SJSA1 (cell line): ENCODE data around the gene CREBBP. TPM values are rescaled to one million over a fixed set of nuclear protein-coding genes. Genes with fewer than 3 reads are reported as not detected.

ENCODE experiments used
- DNase-seq, 2 experiments: peaks; one replicate each; pipeline ENCODE4 v3.0.0-alpha.2; 2015 to 2020; ENCODE audit warnings: low spot score in 2 of 2, low read depth in 1 of 2
- H3K27ac ChIP-seq: fragments of 250-450 bp; sonication (Bioruptor Pico); 2 replicates; pipeline ENCODE4 v1.5.1; 2020; ENCODE audit warnings: mild to moderate bottlenecking, moderate library complexity
- H3K27me3 ChIP-seq: fragments of 250-450 bp; sonication (Bioruptor Pico); replicated peaks from 2 replicates; pipeline ENCODE4 v1.5.1; 2020; ENCODE audit warnings: mild to moderate bottlenecking, moderate library complexity
- H3K36me3 ChIP-seq: fragments of 250-450 bp; sonication (Bioruptor Pico); 2 replicates; pipeline ENCODE4 v1.5.1; 2020; ENCODE audit warnings: mild to moderate bottlenecking
- H3K4me1 ChIP-seq: fragments of 250-450 bp; sonication (Bioruptor Pico); replicated peaks from 2 replicates; pipeline ENCODE4 v1.6.1; 2021; ENCODE audit warnings: mild to moderate bottlenecking
- H3K4me3 ChIP-seq: fragments of 250-450 bp; sonication (Bioruptor Pico); 2 replicates; pipeline ENCODE4 v1.5.1; 2020; ENCODE audit warnings: mild to moderate bottlenecking
- H3K9me3 ChIP-seq: fragments of 250-450 bp; sonication (Bioruptor Pico); replicated peaks from 2 replicates; pipeline ENCODE4 v1.5.1; 2020; ENCODE audit warnings: mild to moderate bottlenecking
- total RNA-seq: library from RNA; depleted of rRNA; stranded (reverse); fragments of >200 nt; shearing (Covaris generic); gene quantifications from 2 replicates; pipeline ENCODE4 v1.2.3, GENCODE V29; 2014

CREBBP gene
- total RNA-seq, 1 experiment from 2014 or later: 16.8 TPM

DNA sequence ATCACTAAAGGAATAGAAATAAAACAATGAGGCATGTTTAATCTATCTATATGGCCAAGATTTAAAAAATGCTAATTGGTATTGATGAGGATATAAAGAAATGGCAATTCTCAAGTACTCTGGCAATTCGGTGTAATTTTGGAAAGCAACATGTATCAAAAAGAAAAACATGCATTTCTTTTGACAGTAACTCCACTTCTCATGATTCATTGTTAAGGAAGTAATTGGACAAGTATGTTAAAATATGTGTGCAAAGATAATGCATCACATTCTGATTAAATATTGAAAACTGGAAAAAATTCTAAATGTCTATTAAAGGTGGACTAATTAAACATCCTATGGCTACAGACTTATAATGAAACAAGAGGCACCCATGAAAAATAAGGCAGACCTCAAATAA, 81.2 kb downstream of the CREBBP start:
- H3K27me3 ChIP-seq: no peaks in the 10 kb centered on the region
- no peaks in the 10 kb centered on the region for H3K9me3 ChIP-seq
- peaks cover 6% of the 10 kb centered on the region; the same call in 1 of the 2 replicates for H3K36me3 ChIP-seq
- H3K4me3 ChIP-seq: no peak overlapping the region
- DNase-seq: no peak
- H3K4me1 ChIP-seq: peaks cover 4% of the 10 kb centered on the region; the same call in 1 of the 2 replicates
- no peak overlapping the region for H3K27ac ChIP-seq

DNA sequence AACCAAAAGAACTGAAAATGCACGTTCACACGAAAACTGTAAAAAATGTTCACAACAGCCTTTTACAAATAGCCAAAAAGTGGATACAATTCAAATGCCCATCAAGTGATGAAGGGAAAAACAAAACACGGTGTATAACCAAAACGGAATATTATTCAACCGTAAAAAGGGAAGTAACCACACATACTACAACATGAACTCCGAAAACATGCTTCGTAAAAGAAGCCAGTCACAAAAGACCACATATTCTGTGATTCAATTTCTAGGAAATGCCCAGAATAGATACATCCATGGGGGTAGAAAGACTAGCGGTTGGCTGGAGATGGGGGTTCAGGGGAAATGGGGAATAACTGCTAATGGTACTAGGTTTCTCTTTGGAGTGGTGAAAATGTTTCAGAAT, 81.7 kb downstream of the CREBBP start:
- H3K27me3 ChIP-seq: no peaks in the 10 kb centered on the region
- H3K4me3 ChIP-seq: no peak overlapping the region
- peaks cover 4% of the 10 kb centered on the region; the same call in 1 of the 2 replicates for H3K4me1 ChIP-seq
- no peak for DNase-seq
- H3K27ac ChIP-seq: no peak overlapping the region
- no peaks in the 10 kb centered on the region for H3K9me3 ChIP-seq
- peaks cover 6% of the 10 kb centered on the region for H3K36me3 ChIP-seq

DNA sequence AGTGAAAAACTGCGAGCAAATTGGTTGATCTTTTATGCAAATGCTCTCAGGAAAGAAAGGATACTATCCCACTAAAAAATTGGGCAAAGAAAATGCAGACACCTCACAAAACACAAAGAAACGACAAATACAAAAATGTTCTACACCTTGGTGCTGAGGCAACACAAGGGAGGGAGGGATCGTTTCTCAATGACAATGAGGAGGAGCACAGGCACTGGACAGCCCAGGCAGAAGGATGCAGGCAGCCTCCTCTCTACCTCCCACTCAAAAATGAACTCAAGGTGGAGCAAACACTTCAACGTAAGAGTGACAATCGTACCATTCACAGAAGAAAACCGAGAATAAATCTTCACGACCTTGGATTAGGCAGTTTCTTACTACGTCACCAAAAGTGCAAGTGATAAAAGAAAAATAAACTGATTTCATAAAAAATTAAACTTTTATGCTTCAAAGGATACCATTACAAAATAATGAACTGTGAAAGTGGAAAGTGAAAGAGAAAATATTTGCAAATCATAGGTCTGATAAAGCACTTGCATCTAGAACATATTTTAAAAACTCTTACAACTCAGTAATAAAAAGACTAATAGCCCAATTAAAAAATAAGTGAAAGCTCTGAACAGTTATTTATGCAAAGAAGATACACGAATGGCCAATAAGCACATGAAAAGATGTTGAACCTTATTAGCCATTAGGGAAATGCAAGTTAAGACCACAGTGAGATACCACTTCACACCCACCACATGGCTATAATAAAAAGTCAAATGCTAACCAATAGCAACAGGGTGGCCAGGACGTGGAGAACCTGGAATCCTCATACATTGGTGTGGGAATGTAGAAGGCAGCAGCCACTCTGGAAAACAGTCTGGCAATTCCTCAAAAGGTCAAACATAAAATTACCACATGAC, 82.4 kb downstream of the CREBBP start:
- H3K9me3 ChIP-seq: no peaks in the 10 kb centered on the region
- no peak for DNase-seq
- H3K36me3 ChIP-seq: peaks cover 13% of the 10 kb centered on the region
- no peaks in the 10 kb centered on the region for H3K27me3 ChIP-seq
- no peak overlapping the region for H3K27ac ChIP-seq
- no peak overlapping the region for H3K4me3 ChIP-seq
- H3K4me1 ChIP-seq: peaks cover 4% of the 10 kb centered on the region; the same call in 1 of the 2 replicates

DNA sequence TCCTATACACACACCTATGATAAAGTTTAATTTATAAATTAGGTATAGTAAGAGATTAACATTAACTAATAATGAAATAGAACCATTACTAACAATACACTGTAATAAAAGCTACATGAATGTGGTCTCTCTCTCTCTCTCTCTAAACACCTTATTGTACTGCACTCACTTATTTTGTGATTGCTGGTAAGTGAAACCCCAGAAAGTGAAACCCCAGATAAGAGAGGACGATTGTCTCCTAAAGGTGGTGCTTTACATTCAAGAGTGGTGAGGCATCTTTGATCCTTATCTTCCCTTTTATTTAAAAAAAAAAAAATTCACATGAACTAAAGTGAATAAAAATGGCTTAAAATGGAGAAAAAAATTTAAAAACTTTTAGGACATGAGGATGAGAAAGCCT, 83.0 kb downstream of the CREBBP start:
- H3K4me3 ChIP-seq: no peak overlapping the region
- H3K9me3 ChIP-seq: no peaks in the 10 kb centered on the region
- peaks cover 20% of the 10 kb centered on the region for H3K36me3 ChIP-seq
- H3K27me3 ChIP-seq: no peaks in the 10 kb centered on the region
- DNase-seq: no peak
- no peak overlapping the region for H3K27ac ChIP-seq
- H3K4me1 ChIP-seq: peaks cover 4% of the 10 kb centered on the region; the same call in 1 of the 2 replicates

DNA sequence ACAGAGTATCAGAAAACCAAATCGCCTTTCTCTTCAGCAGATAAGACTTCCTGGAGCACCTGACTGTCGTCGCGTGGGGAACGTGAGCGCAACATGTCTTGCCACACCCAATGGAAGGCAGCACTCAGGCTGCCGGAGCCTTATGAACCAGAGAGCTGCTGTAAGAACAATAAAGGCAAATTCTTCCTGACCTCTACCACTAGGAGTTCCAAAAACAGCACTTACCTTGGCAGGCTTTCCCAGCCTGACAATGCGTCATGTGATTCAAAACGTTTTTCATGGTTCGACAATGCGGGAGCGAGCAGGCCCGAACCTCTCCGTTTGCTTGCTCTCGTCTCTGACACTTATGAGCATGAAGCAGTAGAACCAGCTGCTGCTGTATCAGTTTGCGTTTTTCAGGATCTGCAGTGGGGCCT, 87.3 kb downstream of the CREBBP start:
- Histone ChIP-seq H3K27ac (no peak overlapping the region), H3K4me1 (peaks cover 4% of the 10 kb centered on the region; the same call in 1 of the 2 replicates), H3K27me3 (no peaks in the 10 kb centered on the region), H3K9me3 (no peaks in the 10 kb centered on the region), H3K4me3 (no peak overlapping the region), H3K36me3 (peaks cover 54% of the 10 kb centered on the region)
- DNase-seq: no peak

DNA sequence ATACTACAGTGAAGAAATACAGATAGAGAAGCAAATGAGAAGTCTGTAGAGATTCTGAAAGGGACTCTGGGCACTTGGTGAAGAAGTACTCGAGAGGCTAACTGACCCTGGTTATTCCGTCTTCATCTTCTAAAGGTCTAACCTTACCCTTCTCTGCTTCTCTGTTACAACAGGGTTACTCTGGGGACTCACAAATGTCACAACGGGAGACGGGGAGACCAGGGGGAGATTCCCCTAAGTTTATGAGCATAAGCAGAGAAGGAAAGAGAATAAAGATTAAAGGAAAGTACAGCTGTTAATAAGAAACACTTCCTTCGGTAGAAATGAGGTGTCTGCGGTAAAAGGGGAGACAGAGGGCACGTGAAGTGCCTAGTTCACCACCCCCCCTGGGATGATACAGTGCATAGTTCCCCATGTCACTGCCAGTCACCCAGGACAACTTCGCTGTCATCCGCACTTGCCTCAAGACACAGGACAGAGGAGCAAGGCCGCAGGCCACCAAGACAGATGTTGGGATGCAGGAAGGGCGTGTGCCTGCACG, 88.0 kb downstream of the CREBBP start:
- Histone ChIP-seq H3K27me3 (no peaks in the 10 kb centered on the region), H3K36me3 (peaks cover 60% of the 10 kb centered on the region), H3K27ac (no peak overlapping the region), H3K4me3 (no peak overlapping the region), H3K4me1 (no peaks in the 10 kb centered on the region), H3K9me3 (no peaks in the 10 kb centered on the region)
- DNase-seq: no peak

DNA sequence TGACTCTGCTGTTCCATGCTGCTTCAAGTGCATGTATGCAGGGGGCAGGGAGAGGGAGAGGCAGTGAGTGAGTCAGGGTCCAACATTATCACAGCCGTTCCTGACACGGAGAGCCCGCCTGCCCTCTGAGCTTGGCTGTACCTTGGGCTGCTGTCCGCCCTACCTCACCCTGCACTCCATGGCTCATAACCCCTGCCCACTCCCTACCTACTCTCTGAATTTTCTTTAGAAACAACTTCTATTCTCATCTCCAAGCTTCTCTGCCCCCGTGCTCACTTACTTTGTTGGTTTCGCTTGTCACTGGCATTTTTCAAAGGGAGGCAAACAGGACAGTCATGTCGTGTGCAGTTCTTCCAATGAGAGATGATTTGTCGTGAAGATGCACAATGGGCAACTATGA, 88.8 kb downstream of the CREBBP start:
- Histone ChIP-seq H3K36me3 (peaks cover 62% of the 10 kb centered on the region), H3K27me3 (no peaks in the 10 kb centered on the region), H3K27ac (no peak overlapping the region), H3K9me3 (no peaks in the 10 kb centered on the region), H3K4me1 (no peaks in the 10 kb centered on the region), H3K4me3 (no peak overlapping the region)
- no peak for DNase-seq

GRCh38 chr16:3789375-3790099, 91.0 kb downstream of the CREBBP start:
- Histone ChIP-seq H3K4me1 (no peaks in the 10 kb centered on the region), H3K4me3 (no peak overlapping the region), H3K27ac (no peak overlapping the region), H3K36me3 (peaks cover 71% of the 10 kb centered on the region), H3K27me3 (no peaks in the 10 kb centered on the region), H3K9me3 (no peaks in the 10 kb centered on the region)
- no peak for DNase-seq

DNA sequence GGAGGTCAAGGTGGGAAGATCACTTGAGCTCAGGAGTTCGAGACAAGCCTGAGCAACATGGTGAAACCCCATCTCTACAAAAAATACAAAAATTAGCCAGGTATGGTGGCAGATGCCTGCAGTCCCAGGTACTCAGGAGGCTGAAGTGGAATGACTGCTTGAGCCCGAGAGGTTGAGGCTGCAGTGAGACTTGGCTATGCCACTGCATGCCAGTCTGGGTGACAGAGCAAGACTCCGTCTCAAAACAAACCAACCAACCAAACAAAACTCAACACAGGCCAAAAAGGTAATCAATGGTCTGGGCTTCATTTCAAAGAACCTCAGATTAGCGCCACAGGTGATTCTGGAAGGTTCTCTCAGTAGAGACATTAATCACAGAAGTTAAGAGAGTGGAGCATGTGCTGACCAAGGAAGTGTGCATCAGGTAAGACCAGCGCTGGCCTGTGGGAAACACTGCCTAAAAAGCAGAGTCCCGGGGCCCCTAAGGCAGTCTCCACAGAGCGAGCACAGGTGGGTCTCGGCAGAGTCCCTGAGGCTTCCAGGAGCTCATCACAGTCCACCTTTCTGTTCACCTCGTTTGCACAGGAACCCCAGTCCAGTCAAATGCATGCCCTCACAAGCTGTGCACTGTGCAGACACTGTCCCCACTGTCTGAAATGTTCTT, 91.7 kb downstream of the CREBBP start:
- H3K27ac ChIP-seq: no peak overlapping the region
- no peak overlapping the region for H3K4me3 ChIP-seq
- H3K9me3 ChIP-seq: no peaks in the 10 kb centered on the region
- DNase-seq: no peak
- peaks cover 77% of the 10 kb centered on the region for H3K36me3 ChIP-seq
- H3K27me3 ChIP-seq: no peaks in the 10 kb centered on the region
- no peaks in the 10 kb centered on the region for H3K4me1 ChIP-seq

- Histone ChIP-seq H3K4me3 (no peak overlapping the region), H3K9me3 (no peaks in the 10 kb centered on the region), H3K27me3 (no peaks in the 10 kb centered on the region), H3K27ac (no peak overlapping the region), H3K4me1 (no peaks in the 10 kb centered on the region), H3K36me3 (peaks cover 77% of the 10 kb centered on the region)
- DNase-seq: no peak
These were observed 92.4 kb downstream of the CREBBP start for GRCh38 chr16:3787924-3788661.

- H3K36me3 ChIP-seq: peaks cover 77% of the 10 kb centered on the region
- no peaks in the 10 kb centered on the region for H3K27me3 ChIP-seq
- H3K4me3 ChIP-seq: no peak overlapping the region
- DNase-seq: no peak
- no peaks in the 10 kb centered on the region for H3K4me1 ChIP-seq
- H3K27ac ChIP-seq: no peak overlapping the region
- H3K9me3 ChIP-seq: no peaks in the 10 kb centered on the region
These were observed 95.1 kb downstream of the CREBBP start for GRCh38 chr16:3785413-3785812.

DNA sequence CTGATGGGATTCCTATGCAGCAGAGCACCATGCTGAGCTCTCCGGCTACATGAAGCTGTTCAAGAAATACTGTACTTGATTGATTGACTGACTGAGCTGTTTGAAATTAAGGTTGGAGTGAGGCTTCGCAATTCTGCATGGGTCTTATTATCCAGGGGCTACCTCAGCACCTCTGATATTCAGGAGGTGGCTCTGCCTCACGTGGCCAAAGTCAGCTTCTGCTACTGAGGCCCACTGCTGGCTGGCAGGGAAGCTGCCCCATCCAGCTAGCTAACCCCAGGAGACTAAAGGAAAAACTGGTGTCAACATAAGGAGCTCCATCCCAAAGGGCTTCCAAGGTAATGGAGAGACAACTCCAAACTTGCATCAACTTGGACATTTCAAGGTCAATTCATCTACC, 97.0 kb downstream of the CREBBP start:
- Histone ChIP-seq H3K4me3 (no peak overlapping the region), H3K36me3 (peaks cover 81% of the 10 kb centered on the region), H3K9me3 (no peaks in the 10 kb centered on the region), H3K27ac (no peak overlapping the region), H3K27me3 (no peaks in the 10 kb centered on the region), H3K4me1 (no peaks in the 10 kb centered on the region)
- no peak for DNase-seq

DNA sequence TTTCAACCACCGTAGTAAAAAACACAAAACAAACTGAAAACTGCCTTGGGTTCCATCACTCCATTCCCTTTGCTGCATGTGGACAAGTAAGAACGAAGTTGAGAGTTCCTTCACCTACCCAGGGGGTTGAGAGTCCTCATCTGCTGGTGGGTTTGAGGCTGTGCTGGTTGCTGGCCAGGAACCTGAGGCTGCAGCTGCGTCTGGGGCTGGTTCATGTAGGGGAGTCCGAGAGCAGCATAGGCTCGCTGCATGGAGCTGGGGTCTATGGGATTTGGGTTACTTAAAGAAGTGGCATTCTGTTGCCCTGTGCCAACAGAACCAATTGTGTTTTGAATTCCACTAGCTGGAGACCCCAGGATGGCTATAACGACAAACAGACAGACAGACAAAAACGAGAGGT, 97.9 kb downstream of the CREBBP start:
- Histone ChIP-seq H3K4me3 (no peak overlapping the region), H3K4me1 (no peaks in the 10 kb centered on the region), H3K36me3 (peaks cover 82% of the 10 kb centered on the region), H3K9me3 (no peaks in the 10 kb centered on the region), H3K27me3 (no peaks in the 10 kb centered on the region), H3K27ac (no peak overlapping the region)
- DNase-seq: no peak
